ENCODE measurements around the gene SLX9. TPM values are rescaled to one million over a fixed set of nuclear protein-coding genes. Genes with fewer than 3 reads are reported as not detected.

Gene SLX9
- polyA plus RNA-seq, 1 of the 3 experiments (the other 2 are of a cell fraction) = 42.9 TPM

- Histone ChIP-seq H3K27ac (ENCODE audit: low read depth in 2 of 2, low read length in 1 of 2) (no peak within 1 kb of the TSS), H3K4me3 (ENCODE audit: low read depth in 2 of 2, low read length in 1 of 2) (no peak within 1 kb of the TSS), H3K9me3 (no peaks in the 10 kb centered on the region), H4K20me1 (ENCODE audit: insufficient read depth) (no peaks in the 10 kb centered on the region), H3K36me3 (replicated peaks in 1 of 2; ENCODE audit: control insufficient read depth in 1 of 2, insufficient read depth in 2 of 2, low read length in 1 of 2) (no peaks in the 10 kb centered on the region), H3K9ac (no peak within 1 kb of the TSS), H3K27me3 (ENCODE audit: insufficient read depth) (peaks cover 31% of the 10 kb centered on the region; the same call in 1 of the 2 replicates), H3K4me1 (ENCODE audit: control insufficient read depth in 1 of 2, insufficient read depth in 2 of 2, low read depth in 1 of 2, low read length in 1 of 2) (no peaks in the 10 kb centered on the region; a peak in 1 of 4 replicates), H3K9me2 (no peaks in the 10 kb centered on the region), H2AFZ (ENCODE audit: low read depth) (no peak within 1 kb of the TSS), H3F3A (replicated peaks; ENCODE audit: insufficient read depth) (peaks cover 4% of the 10 kb centered on the region), H3K4me2 (no peak within 1 kb of the TSS), H3K79me2 (ENCODE audit: insufficient read depth) (no peaks in the 10 kb centered on the region)
- TF ChIP-seq MEF2A (IDR thresholded peaks at IDR 0.05; ENCODE audit: borderline replicate concordance, low read depth) = no peak
- no peak for TF ChIP-seq REST (IDR thresholded peaks at IDR 0.05; ENCODE audit: low read depth, low read length)
- no peak for TF ChIP-seq YY1 (IDR thresholded peaks at IDR 0.05; ENCODE audit: low read depth)
- TF ChIP-seq RFX5 (IDR thresholded peaks at IDR 0.05; ENCODE audit: low read length) = no peak
- no peak for TF ChIP-seq TEAD4 (IDR thresholded peaks at IDR 0.05; ENCODE audit: borderline replicate concordance, insufficient read depth)
- TF ChIP-seq, protein P1, sequence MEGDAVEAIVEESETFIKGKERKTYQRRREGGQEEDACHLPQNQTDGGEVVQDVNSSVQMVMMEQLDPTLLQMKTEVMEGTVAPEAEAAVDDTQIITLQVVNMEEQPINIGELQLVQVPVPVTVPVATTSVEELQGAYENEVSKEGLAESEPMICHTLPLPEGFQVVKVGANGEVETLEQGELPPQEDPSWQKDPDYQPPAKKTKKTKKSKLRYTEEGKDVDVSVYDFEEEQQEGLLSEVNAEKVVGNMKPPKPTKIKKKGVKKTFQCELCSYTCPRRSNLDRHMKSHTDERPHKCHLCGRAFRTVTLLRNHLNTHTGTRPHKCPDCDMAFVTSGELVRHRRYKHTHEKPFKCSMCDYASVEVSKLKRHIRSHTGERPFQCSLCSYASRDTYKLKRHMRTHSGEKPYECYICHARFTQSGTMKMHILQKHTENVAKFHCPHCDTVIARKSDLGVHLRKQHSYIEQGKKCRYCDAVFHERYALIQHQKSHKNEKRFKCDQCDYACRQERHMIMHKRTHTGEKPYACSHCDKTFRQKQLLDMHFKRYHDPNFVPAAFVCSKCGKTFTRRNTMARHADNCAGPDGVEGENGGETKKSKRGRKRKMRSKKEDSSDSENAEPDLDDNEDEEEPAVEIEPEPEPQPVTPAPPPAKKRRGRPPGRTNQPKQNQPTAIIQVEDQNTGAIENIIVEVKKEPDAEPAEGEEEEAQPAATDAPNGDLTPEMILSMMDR (IDR thresholded peaks at IDR 0.05) = no peak
- no peak for TF ChIP-seq FOSL2 (IDR thresholded peaks at IDR 0.05; ENCODE audit: borderline replicate concordance, low read depth)
- TF ChIP-seq, protein P2, sequence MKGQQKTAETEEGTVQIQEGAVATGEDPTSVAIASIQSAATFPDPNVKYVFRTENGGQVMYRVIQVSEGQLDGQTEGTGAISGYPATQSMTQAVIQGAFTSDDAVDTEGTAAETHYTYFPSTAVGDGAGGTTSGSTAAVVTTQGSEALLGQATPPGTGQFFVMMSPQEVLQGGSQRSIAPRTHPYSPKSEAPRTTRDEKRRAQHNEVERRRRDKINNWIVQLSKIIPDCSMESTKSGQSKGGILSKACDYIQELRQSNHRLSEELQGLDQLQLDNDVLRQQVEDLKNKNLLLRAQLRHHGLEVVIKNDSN (IDR thresholded peaks at IDR 0.05; ENCODE audit: borderline replicate concordance, low read depth) = no peak
- no peak for TF ChIP-seq GATA2 (CRISPR knock-in tag; IDR thresholded peaks at IDR 0.05)
- no peak for TF ChIP-seq RCOR1 (IDR thresholded peaks at IDR 0.05; ENCODE audit: low read length)
- no peak for TF ChIP-seq CHD2 (IDR thresholded peaks at IDR 0.05; ENCODE audit: low read length, partially characterized antibody)
- no peak for TF ChIP-seq RXRA (IDR thresholded peaks at IDR 0.05; ENCODE audit: borderline replicate concordance, low read depth)
- no peak for TF ChIP-seq TAF1 (IDR thresholded peaks at IDR 0.05; ENCODE audit: borderline replicate concordance, low read depth, low read length)
- no peak for TF ChIP-seq NRF1 (IDR thresholded peaks at IDR 0.05; ENCODE audit: low read depth, low read length)
- no peak for TF ChIP-seq USF2 (IDR thresholded peaks at IDR 0.05; ENCODE audit: borderline replicate concordance, low read depth, low read length)
- TF ChIP-seq FOXM1 (IDR thresholded peaks at IDR 0.05; ENCODE audit: low read depth) = no peak
- no peak for TF ChIP-seq NFIC (IDR thresholded peaks at IDR 0.05; ENCODE audit: borderline replicate concordance)
- no peak for TF ChIP-seq EP300 (IDR thresholded peaks at IDR 0.05; ENCODE audit: borderline replicate concordance in 1 of 2, low read depth in 1 of 2, low read length in 1 of 2)
- TF ChIP-seq JUND (IDR thresholded peaks at IDR 0.05) = no peak
- TF ChIP-seq, protein P3, sequence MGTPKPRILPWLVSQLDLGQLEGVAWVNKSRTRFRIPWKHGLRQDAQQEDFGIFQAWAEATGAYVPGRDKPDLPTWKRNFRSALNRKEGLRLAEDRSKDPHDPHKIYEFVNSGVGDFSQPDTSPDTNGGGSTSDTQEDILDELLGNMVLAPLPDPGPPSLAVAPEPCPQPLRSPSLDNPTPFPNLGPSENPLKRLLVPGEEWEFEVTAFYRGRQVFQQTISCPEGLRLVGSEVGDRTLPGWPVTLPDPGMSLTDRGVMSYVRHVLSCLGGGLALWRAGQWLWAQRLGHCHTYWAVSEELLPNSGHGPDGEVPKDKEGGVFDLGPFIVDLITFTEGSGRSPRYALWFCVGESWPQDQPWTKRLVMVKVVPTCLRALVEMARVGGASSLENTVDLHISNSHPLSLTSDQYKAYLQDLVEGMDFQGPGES (IDR thresholded peaks at IDR 0.05; ENCODE audit: low read depth, low read length) = no peak
- WGBS (ENCODE audit: low lambda C conversion rate) = 74% methylated on average over 19 of the region's 29 CpGs
- no peak for DNase-seq
- ChIA-PET CTCF (interaction anchor here (1.5 kb wide), 1 partner anchor 12 kb away, joined by 5 read pairs; no protein-coding TSS in a partner anchor), POLR2A (no interaction called here)
Observed at GRCh38 chr21:44920694-44921604, 18.9 kb upstream of the SLX9 start, which contains the start of gene ITGB2. Gene ITGB2 (minus strand): TSS chr21:44920899. CDS start chr21:44910782, 10,117 bp downstream.

All from SK-N-SH (cell line).